ENCODE results near the gene PSG4. TPM values are rescaled to one million over a fixed set of nuclear protein-coding genes. Genes with fewer than 3 reads are reported as not detected.
A peak's percentile ranks its signal among the peaks of the same experiment; 100 is the strongest.
"Not testable (repeated sequence)": the region's sequence is repeated elsewhere in the genome, so short reads cannot be mapped to it uniquely, and the experiment has no call there.

The PSG4 gene
- total and polyA plus RNA-seq, 4 donors: not detected

DNA sequence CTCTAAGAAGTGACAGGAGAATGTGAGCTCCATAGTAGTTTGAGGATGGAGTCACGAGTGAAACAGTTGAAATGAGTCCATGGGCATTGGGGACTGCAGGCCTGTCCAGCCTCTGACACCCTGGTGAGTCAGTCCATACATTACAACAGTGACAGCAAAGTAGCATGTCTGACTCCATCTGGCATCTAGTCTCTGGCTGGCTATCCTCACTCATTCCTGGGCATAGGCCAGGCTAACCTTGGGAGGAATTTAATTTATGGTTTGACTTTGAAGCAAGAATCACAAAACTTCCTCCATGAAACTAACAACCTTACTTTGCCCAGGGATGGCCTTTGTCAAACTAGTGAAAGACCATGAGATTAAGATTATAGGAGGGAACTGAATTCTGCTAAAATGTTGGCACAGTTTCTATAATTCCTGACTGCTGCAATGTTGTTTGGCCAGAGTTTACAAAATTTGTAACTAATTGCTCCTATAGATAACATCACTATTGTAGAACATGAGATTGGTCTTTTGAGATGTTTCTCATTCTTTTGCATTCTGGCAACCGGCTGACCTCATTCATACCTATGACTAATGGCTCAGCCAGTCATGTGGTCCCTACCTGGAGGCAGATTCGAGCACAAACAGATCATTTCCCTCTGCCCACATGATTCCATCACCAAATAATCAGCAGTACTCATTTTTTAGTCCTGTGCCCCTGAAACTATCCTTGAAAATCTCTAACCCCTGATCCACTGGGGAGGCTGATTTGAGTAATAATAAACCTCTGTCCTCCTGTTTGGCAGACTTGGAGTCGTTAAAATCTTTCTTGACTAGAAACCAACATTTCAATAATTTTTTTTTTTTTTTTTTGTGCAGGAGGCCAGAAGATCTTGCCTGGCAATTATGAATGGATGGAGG lies 23.3 kb downstream of the PSG4 start:
- not testable (repeated sequence) for H3K4me3 ChIP-seq (ENCODE audit: low read depth in 1 of 3, low read length in 3 of 3); H3K4me1 ChIP-seq (ENCODE audit: control insufficient read depth in 4 of 4, insufficient read depth in 4 of 4, low read length in 3 of 4); H3K27me3 ChIP-seq (ENCODE audit: control insufficient read depth in 4 of 4, insufficient read depth in 4 of 4, low read length in 3 of 4); H3K36me3 ChIP-seq (ENCODE audit: control insufficient read depth in 4 of 4, insufficient read depth in 3 of 4, low read depth in 1 of 4, low read length in 3 of 4); H3K9me3 ChIP-seq (ENCODE audit: control insufficient read depth in 4 of 4, low read length in 3 of 4); H3K9ac ChIP-seq (ENCODE audit: low read depth in 1 of 2, low read length in 2 of 2); H3K27ac ChIP-seq (ENCODE audit: low read depth in 1 of 2, low read length in 2 of 2); DNase-seq (ENCODE audit: low spot score)
- 75% methylated on average over 3 of the region's 4 CpGs for WGBS

DNA sequence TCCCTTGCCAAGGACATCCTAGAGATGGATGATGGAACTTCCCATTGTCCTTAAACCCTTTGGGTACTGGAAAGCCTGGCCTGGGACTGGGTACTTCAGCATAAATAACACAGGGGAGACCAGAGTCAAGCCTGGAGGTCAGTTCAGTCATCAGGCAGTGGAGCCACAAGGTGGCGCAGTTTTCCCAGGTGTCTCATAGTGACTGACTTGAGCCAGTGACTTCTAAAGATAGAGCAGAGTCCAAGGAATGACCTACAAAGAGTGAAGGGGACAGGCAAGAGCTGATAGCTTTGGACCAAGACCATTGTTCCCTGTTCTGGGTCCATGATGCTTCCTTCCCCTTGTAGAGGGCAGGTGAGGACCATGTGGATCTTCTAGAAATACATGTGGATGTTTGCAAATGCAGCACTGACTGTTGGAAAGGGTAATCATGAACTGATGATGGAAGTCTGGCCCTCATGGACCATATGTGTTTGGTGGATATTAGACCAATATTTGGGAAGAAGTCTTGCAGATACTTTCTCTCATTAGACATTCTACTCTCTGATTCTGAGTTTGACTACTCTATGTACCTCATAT lies 25.8 kb downstream of the PSG4 start:
- not testable (repeated sequence) for H3K4me1 ChIP-seq (ENCODE audit: control insufficient read depth in 4 of 4, insufficient read depth in 4 of 4, low read length in 3 of 4); H3K27me3 ChIP-seq (ENCODE audit: control insufficient read depth in 4 of 4, insufficient read depth in 4 of 4, low read length in 3 of 4); H3K9ac ChIP-seq (ENCODE audit: low read depth in 1 of 2, low read length in 2 of 2); H3K27ac ChIP-seq (ENCODE audit: low read depth in 1 of 2, low read length in 2 of 2); DNase-seq (ENCODE audit: low spot score); H3K4me3 ChIP-seq (ENCODE audit: low read depth in 1 of 3, low read length in 3 of 3); H3K36me3 ChIP-seq (ENCODE audit: control insufficient read depth in 4 of 4, insufficient read depth in 3 of 4, low read depth in 1 of 4, low read length in 3 of 4); H3K9me3 ChIP-seq (ENCODE audit: control insufficient read depth in 4 of 4, low read length in 3 of 4)
- TF ChIP-seq RAD21 (IDR thresholded peaks at IDR 0.05): peak in 1 of 2 donors; percentile 9
- 44% methylated on average over 1 of the region's 1 CpG for WGBS

DNA sequence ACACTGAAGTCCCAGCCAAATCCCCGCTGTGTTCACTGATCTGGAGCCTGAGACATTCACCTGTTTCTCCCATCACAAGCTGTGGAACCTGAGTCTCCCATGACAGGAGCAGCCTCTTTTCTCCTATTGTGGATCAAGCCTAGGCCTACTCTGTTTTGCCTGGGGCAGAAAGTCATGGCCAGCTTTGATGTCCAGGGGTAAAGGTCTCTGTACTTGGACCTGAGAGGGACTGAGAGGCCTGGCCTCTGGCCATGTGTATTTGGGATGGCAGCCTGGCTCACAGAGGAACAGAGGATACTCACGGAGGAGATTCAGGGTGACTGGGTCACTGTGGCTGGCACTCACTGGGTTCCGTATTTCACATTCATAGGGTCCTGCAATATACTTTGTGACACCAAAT lies 26.9 kb downstream of the PSG4 start:
- TF ChIP-seq RXRA (IDR thresholded peaks at IDR 0.05) (peak in 1 of 2 donors; percentile 80), YY1 (IDR thresholded peaks at IDR 0.05) (peak; percentile 55), FOXA2 (IDR thresholded peaks at IDR 0.05) (peak; percentile 12), JUND (IDR thresholded peaks at IDR 0.05) (peak in 1 of 2 donors; percentile 47), HNF4A (conservative IDR thresholded peaks at IDR 0.05) (peak in 1 of 2 donors; percentile 86)
- TF ChIP-seq, protein P1, sequence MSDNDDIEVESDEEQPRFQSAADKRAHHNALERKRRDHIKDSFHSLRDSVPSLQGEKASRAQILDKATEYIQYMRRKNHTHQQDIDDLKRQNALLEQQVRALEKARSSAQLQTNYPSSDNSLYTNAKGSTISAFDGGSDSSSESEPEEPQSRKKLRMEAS (IDR thresholded peaks at IDR 0.05): peak; percentile 24
- TF ChIP-seq, protein P2, sequence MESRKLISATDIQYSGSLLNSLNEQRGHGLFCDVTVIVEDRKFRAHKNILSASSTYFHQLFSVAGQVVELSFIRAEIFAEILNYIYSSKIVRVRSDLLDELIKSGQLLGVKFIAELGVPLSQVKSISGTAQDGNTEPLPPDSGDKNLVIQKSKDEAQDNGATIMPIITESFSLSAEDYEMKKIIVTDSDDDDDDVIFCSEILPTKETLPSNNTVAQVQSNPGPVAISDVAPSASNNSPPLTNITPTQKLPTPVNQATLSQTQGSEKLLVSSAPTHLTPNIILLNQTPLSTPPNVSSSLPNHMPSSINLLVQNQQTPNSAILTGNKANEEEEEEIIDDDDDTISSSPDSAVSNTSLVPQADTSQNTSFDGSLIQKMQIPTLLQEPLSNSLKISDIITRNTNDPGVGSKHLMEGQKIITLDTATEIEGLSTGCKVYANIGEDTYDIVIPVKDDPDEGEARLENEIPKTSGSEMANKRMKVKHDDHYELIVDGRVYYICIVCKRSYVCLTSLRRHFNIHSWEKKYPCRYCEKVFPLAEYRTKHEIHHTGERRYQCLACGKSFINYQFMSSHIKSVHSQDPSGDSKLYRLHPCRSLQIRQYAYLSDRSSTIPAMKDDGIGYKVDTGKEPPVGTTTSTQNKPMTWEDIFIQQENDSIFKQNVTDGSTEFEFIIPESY (IDR thresholded peaks at IDR 0.05): peak; percentile 42
- H3K9ac ChIP-seq (ENCODE audit: low read depth in 1 of 2, low read length in 2 of 2); H3K27me3 ChIP-seq (ENCODE audit: control insufficient read depth in 4 of 4, insufficient read depth in 4 of 4, low read length in 3 of 4); H3K36me3 ChIP-seq (ENCODE audit: control insufficient read depth in 4 of 4, insufficient read depth in 3 of 4, low read depth in 1 of 4, low read length in 3 of 4); H3K27ac ChIP-seq (ENCODE audit: low read depth in 1 of 2, low read length in 2 of 2); H3K9me3 ChIP-seq (ENCODE audit: control insufficient read depth in 4 of 4, low read length in 3 of 4); H3K4me3 ChIP-seq (ENCODE audit: low read depth in 1 of 3, low read length in 3 of 3); DNase-seq (ENCODE audit: low spot score); H3K4me1 ChIP-seq (ENCODE audit: control insufficient read depth in 4 of 4, insufficient read depth in 4 of 4, low read length in 3 of 4): not testable (repeated sequence)
- 40% methylated on average over 3 of the region's 3 CpGs for WGBS

DNA sequence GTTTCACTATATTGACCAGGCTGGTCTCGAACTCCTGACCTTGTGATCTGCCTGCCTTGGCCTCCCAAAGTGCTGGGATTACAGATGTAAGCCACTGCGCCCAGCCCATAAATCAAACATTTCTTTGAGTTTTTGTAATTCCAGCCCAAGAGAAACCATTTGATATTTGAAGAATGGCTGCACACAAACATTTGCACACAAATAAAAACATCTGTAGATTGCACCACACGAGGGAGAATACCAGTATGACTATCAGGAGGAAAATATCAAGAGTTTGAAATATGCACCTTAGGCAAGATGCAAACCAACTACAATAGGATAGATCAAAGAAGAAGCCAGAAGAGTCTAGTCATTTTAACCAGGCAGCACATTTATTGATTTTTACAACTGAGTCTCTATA lies 39.5 kb downstream of the PSG4 start:
- not testable (repeated sequence) for H3K4me1 ChIP-seq (ENCODE audit: control insufficient read depth in 4 of 4, insufficient read depth in 4 of 4, low read length in 3 of 4); H3K36me3 ChIP-seq (ENCODE audit: control insufficient read depth in 4 of 4, insufficient read depth in 3 of 4, low read depth in 1 of 4, low read length in 3 of 4); H3K27ac ChIP-seq (ENCODE audit: low read depth in 1 of 2, low read length in 2 of 2); H3K9me3 ChIP-seq (ENCODE audit: control insufficient read depth in 4 of 4, low read length in 3 of 4); H3K4me3 ChIP-seq (ENCODE audit: low read depth in 1 of 3, low read length in 3 of 3); H3K27me3 ChIP-seq (ENCODE audit: control insufficient read depth in 4 of 4, insufficient read depth in 4 of 4, low read length in 3 of 4); H3K9ac ChIP-seq (ENCODE audit: low read depth in 1 of 2, low read length in 2 of 2); DNase-seq (ENCODE audit: low spot score)
- WGBS: 74% methylated on average over 3 of the region's 3 CpGs

DNA sequence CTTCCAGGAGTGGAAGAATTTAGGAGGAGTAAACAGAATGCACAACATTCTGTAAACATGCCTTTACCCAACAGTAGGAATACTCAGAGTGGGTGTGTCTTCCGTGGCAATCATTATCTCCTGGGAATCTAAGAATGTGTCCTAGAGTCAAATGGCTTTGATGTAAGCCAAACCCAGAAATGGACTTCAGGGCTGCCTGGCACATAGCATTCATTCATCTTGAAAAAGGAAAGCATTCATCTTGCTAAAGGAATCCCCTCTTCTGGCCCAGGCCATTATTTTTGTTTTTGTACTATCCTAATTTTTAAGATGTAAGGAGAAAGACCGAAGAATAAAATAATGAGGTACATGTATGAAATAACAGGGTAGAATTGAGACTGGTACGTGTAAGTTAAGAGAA lies 42.3 kb downstream of the PSG4 start:
- H3K4me1 ChIP-seq (ENCODE audit: control insufficient read depth in 4 of 4, insufficient read depth in 4 of 4, low read length in 3 of 4); H3K4me3 ChIP-seq (ENCODE audit: low read depth in 1 of 3, low read length in 3 of 3): not testable (repeated sequence)

DNA sequence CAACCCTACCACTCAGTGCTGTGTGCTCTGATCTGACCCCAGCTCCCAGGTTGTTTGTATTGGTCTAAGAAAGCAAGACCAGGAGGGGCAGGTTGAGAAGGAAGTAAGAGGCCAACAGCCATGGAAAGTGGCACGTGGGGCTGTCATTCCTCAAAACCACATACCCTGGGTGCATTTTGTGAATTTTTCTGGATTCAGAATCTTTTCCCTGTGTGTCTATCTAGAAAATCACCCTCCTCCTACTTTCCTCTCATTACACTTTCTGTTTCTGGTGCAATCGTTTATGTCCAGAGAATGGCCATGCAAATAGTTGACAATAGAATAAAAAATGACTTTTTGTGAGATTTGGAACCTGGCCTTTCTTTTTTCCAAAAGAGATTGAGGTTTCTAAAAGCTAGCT lies 43.2 kb downstream of the PSG4 start:
- not testable (repeated sequence) for DNase-seq (ENCODE audit: low spot score); H3K4me1 ChIP-seq (ENCODE audit: control insufficient read depth in 4 of 4, insufficient read depth in 4 of 4, low read length in 3 of 4); H3K36me3 ChIP-seq (ENCODE audit: control insufficient read depth in 4 of 4, insufficient read depth in 3 of 4, low read depth in 1 of 4, low read length in 3 of 4); H3K27me3 ChIP-seq (ENCODE audit: control insufficient read depth in 4 of 4, insufficient read depth in 4 of 4, low read length in 3 of 4); H3K9ac ChIP-seq (ENCODE audit: low read depth in 1 of 2, low read length in 2 of 2); H3K4me3 ChIP-seq (ENCODE audit: low read depth in 1 of 3, low read length in 3 of 3); H3K27ac ChIP-seq (ENCODE audit: low read depth in 1 of 2, low read length in 2 of 2); H3K9me3 ChIP-seq (ENCODE audit: control insufficient read depth in 4 of 4, low read length in 3 of 4)
- 34% methylated on average over 2 of the region's 2 CpGs for WGBS

More for the DNA sequence above, 42.3 kb downstream of the PSG4 start:
- DNase-seq (ENCODE audit: low spot score); H3K9ac ChIP-seq (ENCODE audit: low read depth in 1 of 2, low read length in 2 of 2); H3K36me3 ChIP-seq (ENCODE audit: control insufficient read depth in 4 of 4, insufficient read depth in 3 of 4, low read depth in 1 of 4, low read length in 3 of 4); H3K27ac ChIP-seq (ENCODE audit: low read depth in 1 of 2, low read length in 2 of 2); H3K9me3 ChIP-seq (ENCODE audit: control insufficient read depth in 4 of 4, low read length in 3 of 4); H3K27me3 ChIP-seq (ENCODE audit: control insufficient read depth in 4 of 4, insufficient read depth in 4 of 4, low read length in 3 of 4): not testable (repeated sequence)
- WGBS: 62% methylated on average over 3 of the region's 3 CpGs

Measured in liver (tissue), 9 donors.